Superior temporal gyrus (tissue), 1 donor: ENCODE results near the gene CAPN5.
A peak's percentile ranks its signal among the peaks of the same experiment; 100 is the strongest.
"Not testable (repeated sequence)": the region's sequence is repeated elsewhere in the genome, so short reads cannot be mapped to it uniquely, and the experiment has no call there.

Source experiments
- DNase-seq: peaks from one replicate; pipeline ENCODE4 v3.0.0-alpha.2; 2016; ENCODE audit errors: extremely low spot score

CAPN5 gene

DNA sequence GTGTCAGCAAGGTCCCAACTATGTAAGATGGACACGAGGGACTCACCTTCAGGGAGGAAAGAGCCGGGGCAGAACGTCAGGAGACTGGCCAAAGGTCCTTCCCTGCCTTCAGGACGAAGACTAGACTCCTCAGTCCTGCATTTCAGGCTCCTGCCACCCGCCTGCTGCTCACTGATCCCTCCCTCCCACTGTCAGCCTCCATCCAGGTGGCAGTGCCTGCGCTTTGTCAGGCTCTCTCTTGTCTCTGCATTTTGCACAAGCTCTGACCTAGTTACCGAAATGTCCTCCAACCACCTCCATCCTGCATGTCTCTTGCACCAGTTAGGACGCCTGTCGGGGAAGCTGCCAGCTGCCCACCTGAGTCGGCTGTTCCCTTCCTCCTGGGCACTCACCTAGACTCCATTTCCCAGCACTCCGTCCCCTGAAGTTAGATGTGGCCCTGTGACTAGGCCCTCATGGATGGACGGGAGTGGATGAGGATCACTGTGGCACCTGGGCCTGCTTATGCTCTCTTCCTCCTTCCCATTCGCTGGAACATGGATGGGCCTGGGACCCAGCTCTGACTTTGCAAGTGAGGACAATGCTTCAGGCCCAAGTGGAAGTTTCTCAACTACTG is 24.6 kb upstream of the CAPN5 start:
- DNase-seq, result no peak

- no peak for DNase-seq
Measured at GRCh38 chr11:77044356-77044755, 22.4 kb upstream of the CAPN5 start.

DNA sequence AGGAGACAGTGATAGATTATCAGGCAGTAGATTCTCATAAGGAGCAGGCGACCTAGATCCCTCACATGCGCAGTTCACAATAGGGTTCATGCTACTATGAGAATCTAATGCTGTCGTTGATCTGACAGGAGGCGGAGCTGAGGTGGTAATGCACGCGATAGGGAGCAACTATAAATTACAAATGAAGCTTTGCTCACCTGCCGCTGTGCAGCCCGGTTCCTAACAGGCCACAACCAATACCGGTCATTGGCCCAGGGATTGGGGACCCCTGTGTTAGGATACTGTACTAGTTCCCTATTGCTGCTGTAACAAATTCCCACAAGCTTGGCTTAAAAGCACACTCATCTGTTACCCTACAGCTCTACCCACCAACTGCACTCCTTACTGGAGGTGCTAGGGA is 21.9 kb upstream of the CAPN5 start:
- no peak for DNase-seq

DNA sequence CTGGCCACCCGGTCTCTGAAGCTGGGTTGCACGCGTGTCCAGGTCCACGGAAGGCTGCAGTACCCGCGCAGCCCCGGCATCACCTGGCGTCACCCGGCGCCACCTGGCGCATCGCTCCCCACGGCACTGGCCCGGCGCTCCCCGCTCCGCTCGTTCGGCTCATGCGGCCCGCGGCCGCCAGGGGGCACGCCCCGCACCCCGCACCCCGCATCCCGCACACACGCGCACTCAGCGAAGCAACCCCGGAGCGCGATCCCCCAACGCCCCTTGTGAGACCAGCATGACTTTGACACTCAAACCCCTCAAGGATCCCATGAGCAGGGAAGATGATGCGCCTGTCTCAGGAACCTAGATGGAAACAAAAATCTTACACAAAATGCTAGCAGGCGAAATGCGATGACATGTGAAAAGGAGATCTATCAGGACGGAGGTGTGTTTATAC is 20.7 kb upstream of the CAPN5 start:
- DNase-seq, result no peak

DNA sequence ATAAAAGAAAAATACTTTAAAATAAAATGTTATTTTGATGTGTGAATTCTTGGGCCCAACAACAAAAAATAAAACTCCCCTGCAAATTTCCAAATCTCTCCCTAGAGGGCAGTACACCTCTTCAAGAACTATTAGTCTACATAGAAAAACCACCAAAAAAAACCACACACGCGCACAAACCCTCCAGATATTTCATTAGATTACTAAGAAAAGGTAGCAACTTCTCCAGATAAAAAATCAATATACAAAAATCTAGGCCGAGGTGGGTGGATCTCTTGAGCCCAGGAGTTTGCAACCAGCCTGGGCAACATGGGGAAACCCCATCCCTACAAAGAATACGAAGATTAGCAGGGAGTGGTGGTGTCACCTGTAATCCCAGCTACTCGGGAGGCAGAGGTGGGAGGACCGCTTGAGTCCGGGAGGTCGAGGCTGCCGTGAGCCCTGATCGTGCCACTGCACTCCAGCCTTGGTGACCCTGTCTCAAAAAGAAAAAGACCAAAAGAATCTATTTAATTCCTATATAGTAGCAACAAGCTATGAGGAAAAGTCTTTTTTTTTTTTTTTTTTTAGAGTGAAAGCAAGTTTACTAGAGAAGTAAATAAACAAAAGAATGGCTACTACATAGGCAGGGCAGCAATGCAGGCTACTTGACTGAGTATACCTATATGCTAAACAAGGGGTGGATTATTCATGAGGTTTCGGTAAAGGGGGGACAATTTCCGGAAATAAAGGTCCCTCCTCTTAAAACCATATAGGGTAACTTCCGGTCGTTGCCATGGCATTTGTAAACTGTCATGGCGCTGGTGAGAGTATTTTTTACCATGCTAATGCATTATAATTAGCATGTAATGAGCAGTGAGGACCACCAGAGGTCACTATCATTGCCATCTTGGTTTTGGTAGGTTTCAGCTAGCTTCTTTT is 19.5 kb upstream of the CAPN5 start:
- peak; percentile 98 for DNase-seq

DNA sequence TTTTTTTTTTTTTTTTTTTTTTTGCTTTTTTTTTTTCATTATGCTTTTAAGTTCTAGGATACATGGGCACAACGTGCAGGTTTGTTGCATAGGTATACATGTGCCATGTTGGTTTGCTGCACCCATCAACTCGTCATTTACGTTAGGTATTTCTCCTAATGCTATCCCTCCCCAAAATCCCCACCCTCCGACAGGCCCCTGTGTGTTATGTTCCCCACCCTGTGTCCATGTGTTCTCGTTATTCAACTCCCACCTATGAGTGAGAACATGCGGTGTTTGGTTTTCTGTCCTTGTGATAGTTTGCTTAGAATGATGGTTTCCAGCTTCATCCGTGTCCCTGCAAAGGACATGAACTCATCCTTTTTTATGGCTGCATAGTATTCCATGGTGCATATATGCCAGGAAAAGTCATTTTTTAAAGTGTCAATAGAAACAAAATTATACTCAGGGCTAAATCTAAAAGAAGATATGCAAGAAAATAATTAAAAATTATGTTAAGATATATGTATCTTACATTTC is 18.8 kb upstream of the CAPN5 start:
- DNase-seq, result not testable (repeated sequence)

- no peak for DNase-seq
Measured at GRCh38 chr11:77049026-77049425, 17.7 kb upstream of the CAPN5 start.

DNA sequence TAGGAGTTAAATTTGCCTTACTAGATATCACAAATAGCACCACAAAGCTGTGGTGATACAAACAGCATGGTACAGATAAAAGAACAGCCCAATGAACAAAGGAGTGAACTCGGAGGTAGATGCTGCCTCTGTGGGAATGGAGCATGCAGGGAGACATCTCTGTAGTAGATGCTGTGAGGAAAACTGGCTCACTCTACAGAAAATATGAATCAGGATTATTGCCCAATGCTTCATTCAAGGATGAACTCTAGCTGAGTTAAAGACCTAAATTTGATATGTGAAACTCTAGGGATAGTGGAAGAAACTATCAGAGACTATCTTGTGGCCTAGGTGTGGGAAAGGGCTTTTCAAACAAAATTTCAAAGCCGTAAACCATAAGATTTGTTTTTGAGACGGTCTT is 15.3 kb upstream of the CAPN5 start:
- no peak for DNase-seq

DNA sequence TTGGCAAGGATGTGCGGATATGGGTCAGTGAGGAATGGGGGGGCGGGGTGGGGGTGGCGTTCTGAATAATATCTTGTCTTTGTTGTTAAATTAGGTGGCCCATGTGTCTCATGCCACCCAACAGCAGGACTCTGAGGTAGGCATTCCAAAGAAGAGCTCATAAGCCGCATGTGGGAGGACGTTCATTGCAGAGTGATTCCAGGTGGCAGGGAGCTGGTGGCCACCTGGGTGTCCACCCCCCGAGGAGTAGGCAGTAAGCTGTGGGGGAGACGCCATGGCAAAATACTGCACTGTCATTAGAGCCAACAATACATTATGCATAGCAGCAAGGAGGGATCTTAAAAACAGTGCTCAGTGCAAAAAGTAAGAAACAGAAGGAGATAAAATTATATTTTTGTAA is 14.3 kb upstream of the CAPN5 start:
- no peak for DNase-seq

DNA sequence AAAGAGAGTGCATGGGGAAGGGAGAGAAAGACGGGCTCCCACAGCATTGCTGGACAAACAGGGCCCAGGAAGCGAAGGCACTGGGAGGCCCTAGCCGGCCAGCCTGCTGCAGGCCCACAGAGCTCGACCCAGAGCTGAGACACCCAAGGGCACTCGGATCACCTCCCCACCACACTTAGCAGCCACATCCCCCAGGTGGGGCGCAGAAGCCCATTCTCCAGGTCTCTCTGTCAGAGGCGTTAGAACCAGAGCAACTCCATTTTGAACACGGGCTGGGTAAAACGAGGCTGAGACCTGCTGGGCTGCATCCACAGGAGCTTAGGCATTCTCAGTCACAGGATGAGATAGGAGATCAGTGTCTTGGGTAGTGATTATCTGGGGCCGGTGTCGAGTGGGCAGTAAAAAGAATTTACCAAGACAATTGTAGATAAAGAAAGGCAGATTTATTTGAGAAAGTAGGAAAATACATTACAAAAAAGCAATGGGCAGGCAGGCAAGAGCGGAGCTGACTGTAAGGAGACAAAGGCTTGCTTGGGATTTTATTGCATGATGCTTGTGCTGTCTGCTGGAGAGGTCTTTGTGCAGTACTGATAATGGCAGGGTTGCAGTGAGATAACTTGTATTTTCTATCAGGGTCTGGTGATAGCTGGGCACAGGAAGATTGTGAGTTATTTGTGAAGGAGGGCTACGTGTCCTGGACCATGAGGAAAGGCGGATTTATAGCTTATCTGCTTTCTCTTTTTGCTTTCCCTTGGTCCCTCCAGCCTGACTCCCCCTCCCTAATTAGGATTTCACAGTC is 13.4 kb upstream of the CAPN5 start:
- no peak for DNase-seq

DNA sequence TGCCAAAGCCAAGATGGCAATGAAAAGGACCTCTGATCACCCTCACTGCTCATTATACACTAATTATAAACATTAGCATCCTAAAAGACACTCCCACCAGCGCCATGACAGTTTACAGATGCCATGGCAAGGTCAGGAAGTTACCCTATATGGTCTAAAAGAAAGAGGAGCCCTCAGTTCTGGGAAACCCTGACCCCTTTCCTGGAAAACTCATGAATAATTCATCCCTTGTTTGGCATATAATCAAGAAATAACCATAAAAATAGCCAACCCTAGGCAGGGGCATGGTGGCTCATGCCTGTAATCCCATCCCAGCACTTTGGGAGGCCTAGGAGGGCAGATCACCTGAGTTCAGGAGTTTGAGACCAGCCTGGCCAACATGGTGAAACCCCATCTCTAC is 12.7 kb upstream of the CAPN5 start:
- DNase-seq, result no peak

- DNase-seq, result no peak
Measured at GRCh38 chr11:77055101-77055561, 11.6 kb upstream of the CAPN5 start.

- DNase-seq, result no peak
Measured at GRCh38 chr11:77055913-77056312, 10.9 kb upstream of the CAPN5 start.

GRCh38 chr11:77056814-77057402 is 9.9 kb upstream of the CAPN5 start:
- DNase-seq, result no peak

- DNase-seq, result no peak
Measured at GRCh38 chr11:77057938-77058474, 8.8 kb upstream of the CAPN5 start.

DNA sequence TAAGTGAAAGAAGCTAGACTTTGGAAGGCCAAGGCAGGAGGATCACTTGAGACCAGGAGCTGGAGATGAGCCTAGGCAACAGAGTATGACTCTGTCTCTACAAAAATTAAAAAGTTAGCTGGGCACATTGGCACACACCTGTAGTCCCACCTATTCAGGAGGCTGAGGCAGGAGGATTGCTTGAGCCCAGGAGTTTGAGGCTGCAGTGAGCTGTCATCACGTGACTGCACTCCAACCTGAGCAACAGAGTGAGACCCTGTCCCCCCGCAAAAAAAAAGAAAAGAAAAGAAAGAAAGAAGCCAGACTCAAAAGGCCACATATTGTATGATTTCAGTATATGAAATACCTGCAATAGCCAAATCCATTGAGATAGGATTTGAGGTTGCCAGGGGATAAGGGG is 7.9 kb upstream of the CAPN5 start:
- DNase-seq, result no peak

- DNase-seq, result no peak
Measured at GRCh38 chr11:77059806-77060205, 7.0 kb upstream of the CAPN5 start.

DNA sequence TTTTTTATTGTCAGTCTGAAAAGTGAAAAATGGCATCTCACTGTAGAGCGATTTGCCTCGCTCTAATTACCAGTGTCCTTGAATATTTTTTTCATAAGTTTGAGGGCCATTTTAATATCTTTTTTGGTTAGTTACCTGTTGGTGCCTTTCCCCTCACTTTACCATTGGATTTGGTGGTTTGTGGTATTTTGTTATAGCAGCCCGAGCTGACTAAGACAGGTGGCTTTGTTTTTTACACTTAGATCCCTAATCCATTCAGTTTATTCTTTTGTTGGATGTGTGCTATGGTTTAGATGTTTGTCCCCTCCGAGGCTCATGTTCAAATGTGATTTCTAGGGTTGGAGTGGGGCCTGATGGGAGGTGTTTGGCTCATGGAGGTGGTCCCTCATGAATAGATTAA is 6.5 kb upstream of the CAPN5 start:
- no peak for DNase-seq

GRCh38 chr11:77061258-77061657 is 5.5 kb upstream of the CAPN5 start:
- DNase-seq, result not testable (repeated sequence)

DNA sequence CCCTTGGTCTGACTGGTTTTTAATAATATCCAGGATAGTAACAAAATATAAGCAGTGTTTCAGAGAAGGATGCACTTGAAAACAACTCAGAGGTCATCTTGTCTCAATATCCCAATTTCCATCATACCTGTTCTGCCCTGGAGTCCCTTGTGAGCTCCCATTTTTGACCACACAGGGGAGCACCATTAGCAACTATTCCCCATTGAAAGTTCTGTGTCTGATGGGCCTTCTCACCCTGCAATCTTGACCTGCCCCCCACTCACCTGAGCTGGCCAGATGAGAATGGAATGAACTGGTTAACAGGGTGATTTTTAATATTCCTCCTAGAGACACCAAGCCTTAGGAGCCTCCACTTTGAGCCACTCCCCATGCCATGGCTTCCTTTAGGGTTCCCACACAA is 3.8 kb upstream of the CAPN5 start:
- no peak for DNase-seq

DNA sequence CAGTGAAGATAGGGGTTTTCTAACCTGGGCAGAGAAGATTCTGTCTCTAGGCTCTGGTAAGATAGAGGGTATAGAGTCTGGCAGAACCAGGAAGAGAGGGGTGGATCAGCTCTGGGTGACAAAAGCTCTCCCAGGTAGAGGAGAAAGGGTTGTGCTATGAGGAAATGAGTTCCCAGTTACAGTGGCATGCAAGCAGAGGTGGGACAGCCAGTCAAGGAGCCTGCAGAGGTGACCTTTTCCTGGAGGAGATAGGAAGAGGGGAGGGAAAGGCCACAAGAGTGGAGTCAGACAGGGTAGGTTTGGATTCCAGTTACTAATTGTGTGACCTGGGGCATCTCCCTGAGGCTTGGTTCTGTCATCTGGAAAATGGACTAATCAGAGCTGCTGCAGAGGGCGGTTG is 3.4 kb upstream of the CAPN5 start:
- no peak for DNase-seq
